LNCAP (cell line): ENCODE results near the gene ELF4.
A peak's percentile ranks its signal among the peaks of the same experiment; 100 is the strongest.

Experiments
- CTCF ChIP-seq: fragments of 450-650 bp; IDR thresholded peaks from 2 replicates; pipeline ENCODE4 v1.5.1; 2017; ENCODE audit warnings: mild to moderate bottlenecking

The ELF4 gene

GRCh38 chrX:130060122-130061069, 49.9 kb downstream of the ELF4 start:
- peak; percentile 64 for TF ChIP-seq CTCF

- no peak for TF ChIP-seq CTCF
Observed at GRCh38 chrX:130058652-130059051, 51.6 kb downstream of the ELF4 start.

DNA sequence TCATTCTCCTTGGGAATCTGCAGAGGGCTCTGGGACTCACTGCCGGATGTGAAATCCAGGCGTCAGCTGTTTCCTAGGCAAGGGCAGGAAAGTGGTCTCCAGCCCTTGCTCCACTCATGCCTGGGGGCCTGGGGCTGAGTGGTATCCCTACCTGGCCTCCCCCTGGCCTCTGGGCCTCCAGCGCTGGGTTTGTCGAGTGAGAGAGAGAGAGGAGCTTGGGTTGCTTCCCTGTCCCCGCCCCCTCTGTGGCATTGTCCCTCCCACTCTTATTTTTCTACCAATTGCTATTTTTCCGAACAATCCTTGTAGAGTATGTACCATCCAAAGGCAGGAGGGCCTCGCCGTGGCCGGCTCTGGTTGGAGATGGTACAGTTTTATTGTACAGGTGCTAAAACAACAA, 53.1 kb downstream of the ELF4 start:
- no peak for TF ChIP-seq CTCF

- no peak for TF ChIP-seq CTCF
Observed at GRCh38 chrX:130055899-130056298, 54.4 kb downstream of the ELF4 start.

- TF ChIP-seq CTCF, result no peak
Observed at GRCh38 chrX:130055103-130055502, 55.2 kb downstream of the ELF4 start.

GRCh38 chrX:130053236-130053635, 57.1 kb downstream of the ELF4 start:
- no peak for TF ChIP-seq CTCF

DNA sequence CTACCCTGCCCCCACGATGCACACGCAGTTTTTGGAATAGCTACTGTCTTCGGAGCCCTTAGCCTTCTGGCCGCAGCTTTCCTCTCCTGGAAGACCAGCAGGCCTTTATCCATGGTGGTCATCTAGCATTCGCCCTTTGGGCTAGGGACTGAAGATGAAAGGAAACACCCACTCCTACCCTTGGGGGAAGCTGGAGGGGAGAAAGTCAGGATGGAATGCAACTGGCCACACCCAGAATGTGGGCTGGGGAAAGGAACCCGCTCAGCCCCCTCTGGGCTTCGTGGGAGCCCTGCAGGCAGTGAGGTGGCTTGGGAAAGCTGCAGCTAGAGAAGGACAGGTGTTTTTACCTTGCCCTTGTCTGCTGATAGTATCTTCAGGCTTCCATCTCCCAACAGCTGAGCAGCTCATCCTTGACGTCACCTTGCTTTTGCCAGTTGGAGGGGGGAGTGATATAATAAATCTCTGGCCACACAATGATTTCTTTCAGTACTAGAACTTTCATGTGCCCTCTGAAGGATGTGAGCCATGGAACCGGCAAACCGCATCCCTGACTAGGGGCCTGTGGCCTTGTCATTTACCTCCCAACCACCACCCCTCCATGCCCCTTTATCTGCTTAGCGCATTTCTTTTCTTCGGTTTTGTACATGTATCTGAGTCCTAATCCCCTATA, 59.0 kb downstream of the ELF4 start:
- no peak for TF ChIP-seq CTCF
